Right ventricle myocardium inferior (tissue), 1 donor: ENCODE data around the gene NOTUM. TPM values are rescaled to one million over a fixed set of nuclear protein-coding genes. Genes with fewer than 3 reads are reported as not detected.

Experiments
- ATAC-seq: fragments of 200-7000 bp; cut with Tn5 transposase; one replicate; pipeline ENCODE4 v1.9.1; 2020; ENCODE audit warnings: mild to moderate bottlenecking, moderate library complexity
- DNase-seq: peaks from one replicate; pipeline ENCODE4 v3.0.0; 2021; ENCODE audit errors: missing footprints
- intact Hi-C: fragments of 100-400 bp; cut with DNase I; formaldehyde crosslinking; loops from one replicate; pipeline ENCODE4 v1.11.0; 2022
- total RNA-seq: library from RNA; stranded (reverse); fragmentation: NEBNext Ultra II Directional; extraction: Animal tissue kit (Norgen Biotek cat#: 25700); gene quantifications from one replicate; pipeline ENCODE4 v1.2.1, GENCODE V29; 2021
- donor health status: DM: no; HTN: yes; CAD: no; lungs with severe emphysema.

Gene NOTUM
- total RNA-seq, 1 donor from 2014 or later: 0.89 TPM

- intact Hi-C loops: no loop called here
- DNase-seq (peak; percentile 18), ATAC-seq (no peak)
Observed at GRCh38 chr17:81906476-81907218, 54.3 kb downstream of the NOTUM start.

GRCh38 chr17:81905993-81906392 is 55.0 kb downstream of the NOTUM start:
- intact Hi-C loops: no loop called here
- DNase-seq: no peak
- ATAC-seq: no peak

GRCh38 chr17:81905424-81905875 is 55.5 kb downstream of the NOTUM start:
- DNase-seq: no peak
- intact Hi-C loops: no loop called here
- ATAC-seq: no peak

GRCh38 chr17:81904600-81905423 is 56.2 kb downstream of the NOTUM start:
- intact Hi-C loops: no loop called here
- ATAC-seq (no peak), DNase-seq (peak; percentile 66)

- ATAC-seq (no peak), DNase-seq (no peak)
- intact Hi-C loops: no loop called here
Observed at GRCh38 chr17:81903896-81904599, 56.9 kb downstream of the NOTUM start.

- ATAC-seq (peak; percentile 2), DNase-seq (no peak)
- intact Hi-C loops: no loop called here
Observed at GRCh38 chr17:81903415-81903831, 57.6 kb downstream of the NOTUM start.

- intact Hi-C loops: no loop called here
- DNase-seq (no peak), ATAC-seq (peak; percentile 13)
Observed at GRCh38 chr17:81902653-81903414, 58.2 kb downstream of the NOTUM start.

Other genes with a start within 250 kb of the NOTUM start
- 7.4 TPM for gene SLC25A10, start 248.9 kb downstream of the NOTUM start, total RNA-seq
- not detected for gene GCGR, start 157.0 kb downstream of the NOTUM start, total RNA-seq
- gene MCRIP1, start 127.9 kb downstream of the NOTUM start, total RNA-seq: 109 TPM
- gene PPP1R27, start 126.1 kb downstream of the NOTUM start, total RNA-seq: not detected
- 355 TPM for gene P4HB, start 100.7 kb downstream of the NOTUM start, total RNA-seq
- gene ARHGDIA, start 89.8 kb downstream of the NOTUM start, total RNA-seq: 126 TPM
- gene ALYREF, start 69.6 kb downstream of the NOTUM start, total RNA-seq: 35.5 TPM
- 179 TPM for gene ANAPC11, start 69.5 kb downstream of the NOTUM start, total RNA-seq
- 0.38 TPM for gene NPB, start 58.9 kb downstream of the NOTUM start, total RNA-seq
- gene PCYT2, start 49.8 kb downstream of the NOTUM start, total RNA-seq: 31.0 TPM
- 6.2 TPM for gene SIRT7, start 43.0 kb downstream of the NOTUM start, total RNA-seq
- gene MAFG, start 33.5 kb downstream of the NOTUM start, total RNA-seq: 26.2 TPM
- gene PYCR1, start 23.9 kb downstream of the NOTUM start, total RNA-seq: 6.2 TPM
- 3.7 TPM for gene MYADML2, start 14.0 kb downstream of the NOTUM start, total RNA-seq
- gene ASPSCR1, start 16.4 kb upstream of the NOTUM start, total RNA-seq: 25.5 TPM
- 30.5 TPM for gene CENPX, start 61.7 kb upstream of the NOTUM start, total RNA-seq
- 5.3 TPM for gene LRRC45, start 62.1 kb upstream of the NOTUM start, total RNA-seq
- gene RAC3, start 70.5 kb upstream of the NOTUM start, total RNA-seq: 2.2 TPM
- gene DCXR, start 76.5 kb upstream of the NOTUM start, total RNA-seq: 175 TPM
- 19.3 TPM for gene RFNG, start 90.6 kb upstream of the NOTUM start, total RNA-seq
- 80.9 TPM for gene GPS1, start 90.7 kb upstream of the NOTUM start, total RNA-seq
- gene DUS1L, start 104.6 kb upstream of the NOTUM start, total RNA-seq: 59.3 TPM
- gene FASN, start 137.0 kb upstream of the NOTUM start, total RNA-seq: 46.6 TPM